HCT116 (cell line): ENCODE data around the gene ZFP36. TPM values are rescaled to one million over a fixed set of nuclear protein-coding genes. Genes with fewer than 3 reads are reported as not detected.

Experiments used
- ATAC-seq: fragments of 200-7000 bp; cut with Tn5 transposase; 2 replicates; pipeline ENCODE4 v1.9.1; 2020; ENCODE audit warnings: mild to moderate bottlenecking, moderate library complexity
- BruUV-seq: library from RNA; stranded (reverse); fragments of 400-500 nt; replicated peaks from 2 replicates; lab custom pipeline; 2021; lab: Mats Ljungman, UMichigan
- CTCF ChIA-PET: fragments of 300-600 bp; sonication (Branson Sonifier 250); formaldehyde crosslinking; loops from one replicate; lab custom pipeline; 2021; ENCODE audit warnings: antibody characterized with exemption; lab: Charles Lee
- POLR2A ChIA-PET: fragments of 300-600, 350-600 bp; sonication (Branson Sonifier 250); formaldehyde crosslinking; loops from one replicate; lab custom pipeline; 2021; ENCODE audit warnings: antibody characterized with exemption; lab: Charles Lee
- RAD21 ChIA-PET, 2 experiments: fragments of 300-600 bp; sonication (Branson Sonifier 250); formaldehyde crosslinking; loops; one replicate each; lab custom pipeline; 2023; ENCODE audit warnings: low total read pairs in 2 of 2; ENCODE audit not compliant: uncharacterized antibody in 2 of 2, unreplicated experiment in 2 of 2, low non-redundant PET in 1 of 2; lab: Charles Lee
- DNase-seq: peaks from one replicate; pipeline ENCODE4 v3.0.0-alpha.2; 2010; ENCODE audit warnings: low read depth, low spot score
- H2AFZ ChIP-seq: fragments of 200-600 bp; shearing (Covaris generic), sonication (generic); 2 replicates; pipeline ENCODE4 v1.6.1; 2017; ENCODE audit warnings: low read depth, mixed run types, mixed read lengths, antibody characterized with exemption, low read length; ENCODE audit not compliant: poor library complexity, severe bottlenecking
- H3K27ac ChIP-seq: 2 replicates; pipeline ENCODE4 v1.5.1; 2012; ENCODE audit warnings: low read depth, low read length
- H3K27me3 ChIP-seq: fragments of 200-600 bp; sonication (generic); 2 replicates; pipeline ENCODE4 v1.6.1; 2016; ENCODE audit warnings: mixed run types, low read length, mixed read lengths; ENCODE audit not compliant: insufficient read depth
- H3K36me3 ChIP-seq, 2 experiments: fragments of 200-500 bp in 1 of 2; fragments of 200-600 bp in 1 of 2; sonication (Bioruptor generic) in 1 of 2; sonication (generic) in 1 of 2; 2 replicates each; pipeline versions ENCODE4 v1.5.1 to v1.6.1; 2014 to 2016; ENCODE audit warnings: low read length in 2 of 2, inconsistent platforms in 1 of 2, mixed read lengths in 1 of 2, mixed run types in 1 of 2; ENCODE audit not compliant: insufficient read depth in 2 of 2, control insufficient read depth in 1 of 2
- H3K4me1 ChIP-seq, 2 experiments: fragments of 200-600 bp in 1 of 2; sonication (generic) in 1 of 2; 2 replicates each; pipeline versions ENCODE4 v1.5.1 to v1.6.1; 2012 to 2017; ENCODE audit warnings: low read length in 2 of 2, inconsistent platforms in 1 of 2, mild to moderate bottlenecking in 1 of 2, mixed read lengths in 1 of 2, mixed run types in 1 of 2, moderate library complexity in 1 of 2; ENCODE audit not compliant: insufficient read depth in 2 of 2, control insufficient read depth in 1 of 2
- H3K4me2 ChIP-seq: fragments of 200-600 bp; sonication (generic); 2 replicates; pipeline ENCODE4 v1.6.1; 2017; ENCODE audit warnings: mixed run types, low read length, mixed read lengths
- H3K4me3 ChIP-seq, 2 experiments: fragments of 200-600 bp in 1 of 2; sonication (generic) in 1 of 2; replicated peaks in 1 of 2; 2 replicates each; pipeline ENCODE4 v1.5.1; 2011 to 2016; ENCODE audit warnings: low read length in 2 of 2, control low read depth in 1 of 2, low read depth in 1 of 2, mild to moderate bottlenecking in 1 of 2, mixed read lengths in 1 of 2, mixed run types in 1 of 2
- H3K79me2 ChIP-seq: fragments of 200-600 bp; sonication (generic); 2 replicates; pipeline ENCODE4 v1.6.1; 2017; ENCODE audit warnings: mild to moderate bottlenecking, mixed run types, low read length, moderate library complexity, mixed read lengths; ENCODE audit not compliant: insufficient read depth
- H3K9ac ChIP-seq: fragments of 200-600 bp; sonication (generic); 2 replicates; pipeline ENCODE4 v1.6.1; 2016; ENCODE audit warnings: low read length, mixed read lengths
- H3K9me2 ChIP-seq: fragments of 200-600 bp; sonication (generic), shearing (Covaris generic); 2 replicates; pipeline ENCODE4 v1.6.1; 2017; ENCODE audit warnings: mixed run types, mild to moderate bottlenecking, moderate library complexity; ENCODE audit not compliant: insufficient read depth
- H3K9me3 ChIP-seq, 2 experiments: fragments of 200-500 bp in 1 of 2; fragments of 200-600 bp in 1 of 2; sonication (Bioruptor generic) in 1 of 2; sonication (generic) in 1 of 2; 2 replicates each; pipeline ENCODE4 v1.6.1; 2014 to 2017; ENCODE audit warnings: low read length in 2 of 2, mixed read lengths in 2 of 2, inconsistent platforms in 1 of 2, low read depth in 1 of 2, mild to moderate bottlenecking in 1 of 2, mixed run types in 1 of 2, moderate library complexity in 1 of 2; ENCODE audit not compliant: control insufficient read depth in 1 of 2, insufficient read depth in 1 of 2
- H4K20me1 ChIP-seq: fragments of 200-600 bp; sonication (generic), shearing (Covaris generic); 2 replicates; pipeline ENCODE4 v1.6.1; 2017; ENCODE audit warnings: mixed run types, mild to moderate bottlenecking, moderate library complexity; ENCODE audit not compliant: insufficient read depth
- CBX3 ChIP-seq: IDR thresholded peaks from 2 replicates; pipeline ENCODE4 v1.6.1; 2012; ENCODE audit warnings: low read depth
- CEBPB ChIP-seq: IDR thresholded peaks from 2 replicates; pipeline ENCODE4 v1.6.1; 2012; ENCODE audit warnings: low read depth
- CTCF ChIP-seq, 3 experiments: fragments of 200-600 bp in 1 of 3; sonication (generic) in 1 of 3; IDR thresholded peaks in 2 of 3; conservative IDR thresholded peaks in 1 of 3; 2 replicates each; pipeline ENCODE4 v1.5.1; 2012 to 2017; ENCODE audit warnings: low read depth in 2 of 3, low read length in 2 of 3, antibody characterized with exemption in 1 of 3, borderline replicate concordance in 1 of 3, control low read depth in 1 of 3, mild to moderate bottlenecking in 1 of 3, mixed read lengths in 1 of 3, mixed run types in 1 of 3, moderate library complexity in 1 of 3; ENCODE audit not compliant: insufficient read depth in 1 of 3
- EGR1 ChIP-seq: IDR thresholded peaks from 2 replicates; pipeline ENCODE4 v1.6.1; 2012; ENCODE audit warnings: low read depth
- ELF1 ChIP-seq: IDR thresholded peaks from 2 replicates; pipeline ENCODE4 v1.6.1; 2012; ENCODE audit warnings: low read depth, borderline replicate concordance
- EZH2 ChIP-seq: fragments of 200-600 bp; sonication (generic); IDR thresholded peaks from 2 replicates; pipeline ENCODE4 v1.6.1; 2017; ENCODE audit warnings: antibody characterized with exemption, mixed run types
- EZH2phosphoT487 ChIP-seq: fragments of 200-600 bp; IDR thresholded peaks from 2 replicates; pipeline ENCODE4 v1.6.1; 2018; ENCODE audit warnings: antibody characterized with exemption, borderline replicate concordance
- FOSL1 ChIP-seq: IDR thresholded peaks from 2 replicates; pipeline ENCODE4 v1.6.1; 2012; ENCODE audit warnings: low read depth
- MAX ChIP-seq: IDR thresholded peaks from 2 replicates; pipeline ENCODE4 v1.6.1; 2012
- RAD21 ChIP-seq: IDR thresholded peaks from 2 replicates; pipeline ENCODE4 v1.6.1; 2012; ENCODE audit warnings: low read depth, mild to moderate bottlenecking
- REST ChIP-seq: IDR thresholded peaks from 2 replicates; pipeline ENCODE4 v1.6.1; 2012; ENCODE audit warnings: low read depth
- SIN3A ChIP-seq: IDR thresholded peaks from 2 replicates; pipeline ENCODE4 v1.6.1; 2012; ENCODE audit warnings: low read depth
- SP1 ChIP-seq: IDR thresholded peaks from 2 replicates; pipeline ENCODE4 v1.6.1; 2012; ENCODE audit warnings: low read depth
- SRF ChIP-seq: IDR thresholded peaks from 2 replicates; pipeline ENCODE4 v1.6.1; 2012; ENCODE audit warnings: low read depth
- YY1 ChIP-seq: IDR thresholded peaks from 2 replicates; pipeline ENCODE4 v1.6.1; 2011; ENCODE audit warnings: low read length, low read depth, moderate library complexity, mild to moderate bottlenecking; ENCODE audit not compliant: insufficient replicate concordance; ENCODE audit errors: extremely low read depth
- ZBTB33 ChIP-seq: IDR thresholded peaks from 2 replicates; pipeline ENCODE4 v1.6.1; 2011; ENCODE audit warnings: mild to moderate bottlenecking, low read length, moderate library complexity; ENCODE audit not compliant: insufficient replicate concordance; ENCODE audit errors: extremely low read depth
- ZFX ChIP-seq: fragments of 450-650 bp; IDR thresholded peaks from 2 replicates; pipeline ENCODE4 v1.6.1; 2017
- intact Hi-C: fragments of 100-400 bp; cut with micrococcal nuclease; formaldehyde crosslinking; loops from 2 replicates; pipeline ENCODE4 v1.10.0; 2022
- total RNA-seq: library from RNA; stranded (reverse); gene quantifications from one replicate; pipeline ENCODE4 v1.2.1, GENCODE V29; 2021; ENCODE audit not compliant: unreplicated experiment

Gene ZFP36
- total RNA-seq, 1 experiment from 2014 or later = 131 TPM

GRCh38 chr19:39444598-39445195 is 38.0 kb downstream of the ZFP36 start:
- peaks cover 52% of the 10 kb centered on the region for H3K79me2 ChIP-seq

More at GRCh38 chr19:39444598-39445195, 38.0 kb downstream of the ZFP36 start:
- Histone ChIP-seq H3K9me3 (no peaks in the 10 kb centered on the region; a peak in 1 of 4 replicates), H3K4me1 (peaks cover 6 to 37% of the 10 kb centered on the region in 2 experiments), H3K9ac (peak overlapping the region; percentile 86), H3K4me2 (peak overlapping the region; percentile 78), H3K27ac (peak overlapping the region; percentile 87), H3K36me3 (peaks cover 2 to 9% of the 10 kb centered on the region in 2 experiments; a peak in 2 of 4 replicates), H2AFZ (no peak overlapping the region), H4K20me1 (no peaks in the 10 kb centered on the region), H3K27me3 (no peaks in the 10 kb centered on the region), H3K4me3 (peak overlapping the region; percentile 74 to 100), H3K9me2 (no peaks in the 10 kb centered on the region)
- ATAC-seq (no peak), DNase-seq (no peak)
- RAD21 ChIA-PET = interaction anchor here in 1 of 2 experiments (0.6 kb wide), 1 partner anchor 30 kb away, joined by 3 read pairs; no protein-coding TSS in a partner anchor
- TSS peak; percentile 96 for BruUV-seq
- CTCF ChIA-PET = no interaction called here
- TF ChIP-seq CTCF (IDR thresholded peaks at IDR 0.05 in 2 of 3, conservative IDR thresholded peaks at IDR 0.05 in 1 of 3; ENCODE audit: borderline replicate concordance in 1 of 3, insufficient read depth in 1 of 3, low read depth in 2 of 3, low read length in 2 of 3) = no peak
- TF ChIP-seq YY1 = no peak
- no peak for TF ChIP-seq MAX
- TF ChIP-seq SP1 = no peak
- TF ChIP-seq CEBPB = no peak
- no peak for TF ChIP-seq ZFX
- TF ChIP-seq RAD21 = no peak
- no peak for TF ChIP-seq SIN3A
- no peak for TF ChIP-seq CBX3
- TF ChIP-seq FOSL1 = no peak
- no peak for TF ChIP-seq EZH2
- no peak for TF ChIP-seq REST
- no peak for TF ChIP-seq EGR1
- TF ChIP-seq ZBTB33 = no peak
- no peak for TF ChIP-seq EZH2phosphoT487
- TF ChIP-seq SRF = no peak
- TF ChIP-seq ELF1 = no peak
- POLR2A ChIA-PET = interaction anchor here (0.7 to 2.7 kb wide), 4 partner anchors 9 to 54 kb away, joined by 3 to 35 read pairs (median 4); partner anchors contain the start of genes MED29, PAF1 and RPS16
- intact Hi-C loops = loop anchor here (2.0 kb wide), 1 partner anchor 88 kb away; the partner anchor contains the start of gene EID2B
